Measurements from ENCODE around the gene PCARE.

DNA sequence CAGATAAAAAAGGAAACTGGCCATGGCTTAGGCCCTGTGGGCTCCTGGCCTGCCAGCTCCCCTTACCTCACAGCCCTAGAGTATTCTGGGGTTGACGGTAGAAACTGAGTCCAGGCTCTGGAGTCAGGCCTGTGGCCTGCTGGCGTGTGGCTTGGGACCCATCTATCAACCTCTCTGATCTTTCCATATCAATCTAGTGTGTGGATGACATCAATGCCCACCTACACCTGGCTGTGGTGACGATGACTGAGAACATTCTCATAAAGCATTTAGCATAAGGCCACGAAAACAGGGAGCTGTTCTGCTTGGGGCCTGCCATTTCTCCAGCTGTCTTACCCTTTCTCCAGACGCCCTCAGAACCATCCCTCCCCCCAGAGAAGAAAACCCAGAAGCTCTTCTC lies 17.9 kb downstream of the PCARE start:
- TF ChIP-seq CTCF (IDR thresholded peaks at IDR 0.05) (no peak), POLR2A (IDR thresholded peaks at IDR 0.05) (no peak)
